ENCODE data around the gene CATSPERE. TPM values are rescaled to one million over a fixed set of nuclear protein-coding genes. Genes with fewer than 3 reads are reported as not detected.

Gene CATSPERE
- total and polyA plus RNA-seq, 2 of the 8 experiments (the other 6 are each of a cell fraction or from before 2014, with no cell fraction given) = 0.05 to 0.45 TPM

GRCh38 chr1:244667797-244668196 lies 206.7 kb downstream of the CATSPERE start:
- peaks cover 7% of the 10 kb centered on the region for H3K79me1 ChIP-seq (ENCODE audit: low read depth, low read length)
- H2BK12ac ChIP-seq (ENCODE audit: low read depth, low read length) = no peak overlapping the region
- peaks cover 4 to 8% of the 10 kb centered on the region in 2 experiments for H4K20me1 ChIP-seq (replicated peaks in 1 of 2; ENCODE audit: control insufficient read depth in 1 of 2, insufficient read depth in 2 of 2, low read length in 2 of 2)
- no peaks in the 10 kb centered on the region for H3K27me3 ChIP-seq (replicated peaks in 1 of 4; ENCODE audit: control insufficient read depth in 3 of 4, extremely low read depth in 1 of 4, insufficient read depth in 3 of 4, low read length in 3 of 4)
- H3K27ac ChIP-seq (ENCODE audit: low read depth, low read length) = no peak overlapping the region
- H3K4me1 ChIP-seq (replicated peaks in 1 of 4; ENCODE audit: control insufficient read depth in 3 of 4, insufficient read depth in 4 of 4, low read length in 3 of 4) = no peaks in the 10 kb centered on the region
- no peak overlapping the region for H3K18ac ChIP-seq (ENCODE audit: extremely low read depth, low read length)
- peaks cover 0 to 3% (median under 1%) of the 10 kb centered on the region in 4 experiments; a peak in 3 of 8 replicates for H3K36me3 ChIP-seq (ENCODE audit: control insufficient read depth in 2 of 4, insufficient read depth in 4 of 4, low read length in 3 of 4)
- 89% methylated on average over 2 of the region's 2 CpGs; no CpG with 5 or more reads in 1 of the 2 experiments for WGBS, 2 experiments (ENCODE audit: extremely low coverage in 1 of 2, insufficient coverage in 1 of 2, insufficient read length in 1 of 2, insufficient replicate concordance in 2 of 2, low coverage in 1 of 2, low lambda C conversion rate in 2 of 2, missing lambda C conversion rate in 1 of 2)
- no peak overlapping the region for H3K14ac ChIP-seq (ENCODE audit: insufficient read length)
- peaks cover 14 to 89% of the 10 kb centered on the region in 2 experiments; a peak in 3 of 4 replicates for H3K79me2 ChIP-seq (ENCODE audit: control insufficient read depth in 1 of 2, insufficient read depth in 2 of 2, low read length in 2 of 2)
- no peak overlapping the region for H4K8ac ChIP-seq (ENCODE audit: extremely low read depth, insufficient read depth, low read length)
- H2BK5ac ChIP-seq (ENCODE audit: low read depth, low read length) = no peak overlapping the region
- no peak overlapping the region for H2BK120ac ChIP-seq (replicated peaks; ENCODE audit: low read depth, low read length)
- H3K56ac ChIP-seq (replicated peaks; ENCODE audit: insufficient read length, low read depth, low read length) = no peak overlapping the region
- ChIA-PET POLR2A (ENCODE audit: partially characterized antibody) (interaction anchor here (0.9 to 1.0 kb wide), 2 partner anchors 10 to 14 kb away, joined by 3 to 4 read pairs; no protein-coding TSS in a partner anchor), CTCF (ENCODE audit: partially characterized antibody) (no interaction called here)
- no peak overlapping the region for H3K4me2 ChIP-seq (ENCODE audit: insufficient read depth in 1 of 2, low read depth in 2 of 2, low read length in 2 of 2)
- no peak overlapping the region for H2BK15ac ChIP-seq (ENCODE audit: low read length)
- H2AFZ ChIP-seq (ENCODE audit: low read length) = no peak overlapping the region
- H3K4me3 ChIP-seq (ENCODE audit: extremely low read depth in 1 of 4, insufficient read depth in 2 of 4, low read depth in 3 of 4, low read length in 4 of 4) = no peak overlapping the region
- TF ChIP-seq SIX5 (IDR thresholded peaks at IDR 0.05; ENCODE audit: low read depth, low read length) = no peak
- H2BK20ac ChIP-seq (ENCODE audit: low read length) = no peak overlapping the region
- H3K9ac ChIP-seq (replicated peaks in 1 of 4; ENCODE audit: extremely low read depth in 1 of 4, low read depth in 3 of 4, low read length in 3 of 4) = no peak overlapping the region
- no peak overlapping the region for H4K5ac ChIP-seq (ENCODE audit: insufficient read length, low read depth, low read length)
- no peak overlapping the region for H2AK5ac ChIP-seq (ENCODE audit: low read depth, low read length)
- no peak for DNase-seq (ENCODE audit: low read depth in 1 of 2, low spot score in 2 of 2)
- no peaks in the 10 kb centered on the region for H3K9me3 ChIP-seq (ENCODE audit: insufficient read depth in 2 of 2, low read depth in 1 of 2, low read length in 1 of 2)
- no peak for FAIRE-seq
- H4K91ac ChIP-seq (replicated peaks; ENCODE audit: insufficient read length, low read length) = no peak overlapping the region
- no peak overlapping the region for H3K23ac ChIP-seq (ENCODE audit: insufficient read length)
- H3K4ac ChIP-seq (replicated peaks; ENCODE audit: insufficient read length, low read depth, low read length) = no peak overlapping the region
- no peaks in the 10 kb centered on the region for H3K23me2 ChIP-seq (ENCODE audit: low read depth, low read length)
